C4-2B (cell line): ENCODE measurements around the gene CD160.
"Not testable (repeated sequence)": the region's sequence is repeated elsewhere in the genome, so short reads cannot be mapped to it uniquely, and the experiment has no call there.

Experiments used
- H3K27ac ChIP-seq: fragments of 450-650 bp; 2 replicates; pipeline ENCODE4 v1.5.1; 2017
- CTCF ChIP-seq: fragments of 450-650 bp; conservative IDR thresholded peaks from 2 replicates; pipeline ENCODE4 v1.5.1; 2017; ENCODE audit warnings: mild to moderate bottlenecking
- ZFX ChIP-seq: fragments of 450-650 bp; IDR thresholded peaks from 2 replicates; pipeline ENCODE4 v1.6.1; 2017

CD160 gene

GRCh38 chr1:145757420-145757819, 38.1 kb downstream of the CD160 start:
- TF ChIP-seq ZFX (no peak), CTCF (no peak)
- no peak overlapping the region for H3K27ac ChIP-seq

- H3K27ac ChIP-seq: no peak overlapping the region
- TF ChIP-seq CTCF (no peak), ZFX (no peak)
These were observed 38.8 kb downstream of the CD160 start for GRCh38 chr1:145758116-145758515.

GRCh38 chr1:145758575-145758974, 39.3 kb downstream of the CD160 start:
- no peak for TF ChIP-seq ZFX
- no peak overlapping the region for H3K27ac ChIP-seq

GRCh38 chr1:145759721-145760120, 40.4 kb downstream of the CD160 start:
- no peak overlapping the region for H3K27ac ChIP-seq
- TF ChIP-seq CTCF: no peak
- no peak for TF ChIP-seq ZFX

GRCh38 chr1:145760395-145760949, 41.2 kb downstream of the CD160 start:
- not testable (repeated sequence) for H3K27ac ChIP-seq

- H3K27ac ChIP-seq: not testable (repeated sequence)
These were observed 42.2 kb downstream of the CD160 start for GRCh38 chr1:145761498-145761897.

- H3K27ac ChIP-seq: not testable (repeated sequence)
These were observed 42.7 kb downstream of the CD160 start for GRCh38 chr1:145762001-145762400.

GRCh38 chr1:145764231-145764940, 45.1 kb downstream of the CD160 start:
- not testable (repeated sequence) for H3K27ac ChIP-seq

- not testable (repeated sequence) for H3K27ac ChIP-seq
These were observed 45.8 kb downstream of the CD160 start for GRCh38 chr1:145765127-145765526.

GRCh38 chr1:145765585-145766360, 46.5 kb downstream of the CD160 start:
- H3K27ac ChIP-seq: not testable (repeated sequence)

- H3K27ac ChIP-seq: not testable (repeated sequence)
These were observed 47.6 kb downstream of the CD160 start for GRCh38 chr1:145766926-145767325.

- not testable (repeated sequence) for H3K27ac ChIP-seq
These were observed 48.7 kb downstream of the CD160 start for GRCh38 chr1:145768004-145768403.
